ENCODE measurements around the gene AMIGO3.
A peak's percentile ranks its signal among the peaks of the same experiment; 100 is the strongest.

Gene AMIGO3

DNA sequence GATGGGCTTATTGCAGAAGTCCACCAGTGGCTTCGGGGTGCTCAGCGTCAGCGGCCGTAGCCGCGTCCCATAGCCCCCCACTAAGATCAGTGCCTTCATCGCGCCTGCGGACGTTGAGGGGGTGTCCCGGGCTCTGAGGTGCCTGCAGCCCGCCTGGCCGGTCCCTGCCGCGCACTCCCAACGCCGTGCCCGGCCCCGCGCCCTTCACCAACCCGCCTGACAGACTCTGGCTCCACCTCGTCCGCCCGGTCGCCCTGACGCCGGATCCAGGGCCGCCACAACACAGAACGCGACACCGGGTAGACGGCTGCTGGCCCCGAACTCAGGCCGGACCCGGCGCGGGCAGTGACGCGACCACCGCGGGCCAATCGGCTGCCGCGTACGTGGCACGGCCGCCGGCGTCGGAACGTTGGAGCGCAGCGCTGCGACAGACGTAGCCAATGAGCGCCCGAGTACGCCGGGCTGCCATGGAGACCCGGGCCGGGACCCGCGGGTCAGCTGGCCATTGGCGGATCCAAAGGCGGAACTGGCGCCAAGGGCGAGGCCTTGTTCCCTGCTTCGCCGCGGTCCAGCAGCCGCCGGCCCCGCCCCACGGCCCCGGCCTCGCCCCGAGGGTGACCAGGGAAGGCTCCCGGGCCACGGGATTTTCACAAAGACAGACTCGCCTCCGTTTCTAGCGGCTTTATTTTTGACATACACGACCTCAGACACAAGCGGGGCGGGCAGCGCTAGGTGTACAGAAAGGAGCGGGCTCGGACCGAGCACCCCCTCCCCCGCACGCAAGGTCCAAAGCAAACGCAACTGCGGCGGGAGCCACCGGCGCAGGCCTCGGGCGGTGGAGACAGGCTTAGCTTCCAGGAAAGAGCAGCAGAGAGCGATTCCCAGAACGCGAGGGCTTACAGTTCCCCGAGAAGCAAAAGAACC, 4.4 kb upstream of the AMIGO3 start, which contains the start of gene GMPPB:
TSS of gene GMPPB (minus strand) at position 324 of the 924 bp plus-strand sequence. CDS start at position 99, 225 bp downstream.
- peak; percentile 96 to 98 for DNase-seq

DNA sequence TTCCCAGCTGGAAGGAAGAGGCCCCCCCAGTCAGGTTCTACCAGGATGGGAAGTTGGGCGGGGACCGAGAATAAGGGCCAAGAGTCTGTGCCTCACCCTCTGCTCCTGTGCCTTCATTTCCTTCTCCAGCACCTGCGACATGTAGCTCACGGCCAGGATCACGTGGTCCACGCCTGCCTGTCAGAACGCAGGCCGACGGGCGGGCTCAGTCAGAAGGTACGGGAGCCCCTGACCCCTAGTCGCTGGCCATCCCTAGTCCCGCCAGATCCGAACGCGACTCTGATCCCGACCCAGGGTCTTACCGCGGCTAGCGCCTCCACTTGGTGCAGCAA, 3.8 kb upstream of the AMIGO3 start:
- peak; percentile 7 to 12 for DNase-seq

DNA sequence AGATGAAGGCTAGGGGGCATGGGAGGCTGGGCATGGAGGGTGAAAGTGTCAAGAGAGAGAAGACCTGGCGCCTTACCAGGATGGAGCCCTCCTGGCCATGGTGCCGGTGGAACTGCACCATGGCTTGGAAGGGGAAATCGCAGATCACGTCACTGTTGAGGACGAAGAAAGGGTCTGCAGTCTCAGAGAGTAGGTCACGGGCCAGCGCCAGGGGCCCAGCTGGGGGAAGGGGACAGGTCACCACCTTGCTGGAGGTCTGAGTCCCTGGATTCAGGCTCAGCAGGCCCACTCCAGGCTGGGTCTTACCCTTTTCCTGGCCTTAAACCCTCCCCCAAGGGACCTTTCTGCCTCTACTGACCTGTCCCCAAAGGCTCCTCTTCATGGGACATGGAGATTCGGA, 3.4 kb upstream of the AMIGO3 start:
- no peak for DNase-seq

DNA sequence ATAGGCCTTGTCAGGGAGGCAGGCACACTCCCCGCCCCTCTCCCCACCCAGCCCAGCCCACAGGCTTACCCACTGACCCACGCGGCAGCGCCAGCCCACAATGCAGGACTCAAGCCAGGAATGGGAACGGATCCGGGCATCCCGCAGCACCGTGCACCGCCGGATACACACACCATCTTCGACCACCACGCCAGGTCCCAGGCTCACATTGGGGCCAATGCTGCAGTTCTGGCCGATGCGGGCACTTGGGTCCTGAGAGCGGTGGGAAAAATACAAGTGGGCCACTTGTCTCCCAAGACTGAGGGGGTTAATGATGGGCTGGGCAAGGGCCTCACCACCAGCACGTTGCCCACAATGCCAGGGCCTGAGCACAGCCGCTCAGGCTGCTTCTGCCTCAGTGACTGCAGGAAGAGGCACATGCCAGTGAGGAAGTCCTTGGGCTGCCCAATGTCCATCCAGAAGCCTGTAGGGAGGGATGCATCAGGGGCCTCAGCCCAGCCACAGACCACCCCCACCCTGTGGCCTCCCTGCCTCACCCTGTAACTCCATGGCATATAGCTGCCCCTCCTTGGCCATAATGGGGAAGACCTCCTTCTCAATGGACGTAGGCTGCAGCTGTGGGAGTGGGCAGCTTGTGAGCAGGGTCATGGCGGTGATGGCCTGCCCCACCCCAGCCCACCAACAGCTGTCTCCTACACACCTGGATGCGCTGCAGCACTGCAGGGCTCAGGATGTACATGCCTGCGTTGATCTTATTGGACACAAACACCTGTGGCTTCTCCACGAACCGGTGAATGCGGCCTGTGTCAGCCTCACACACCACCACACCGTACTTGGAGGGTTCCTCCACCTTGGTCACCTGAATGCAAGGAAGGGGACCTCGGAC, 2.7 kb upstream of the AMIGO3 start:
- no peak for DNase-seq

DNA sequence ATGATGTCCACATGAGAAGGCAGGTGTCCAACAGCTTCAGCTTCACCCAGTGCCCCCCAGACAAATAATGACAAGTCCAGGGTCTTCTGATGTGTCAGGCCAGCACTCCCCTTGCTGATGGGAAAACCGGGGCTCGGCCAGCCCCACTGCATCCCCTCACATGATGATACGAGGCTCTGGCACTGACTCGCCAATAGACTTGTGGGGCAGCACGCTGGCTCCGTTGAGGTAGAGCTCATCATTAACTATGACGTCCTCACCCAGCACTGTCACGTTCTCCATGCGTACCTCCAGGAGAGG, 2.1 kb upstream of the AMIGO3 start:
- DNase-seq: no peak

DNA sequence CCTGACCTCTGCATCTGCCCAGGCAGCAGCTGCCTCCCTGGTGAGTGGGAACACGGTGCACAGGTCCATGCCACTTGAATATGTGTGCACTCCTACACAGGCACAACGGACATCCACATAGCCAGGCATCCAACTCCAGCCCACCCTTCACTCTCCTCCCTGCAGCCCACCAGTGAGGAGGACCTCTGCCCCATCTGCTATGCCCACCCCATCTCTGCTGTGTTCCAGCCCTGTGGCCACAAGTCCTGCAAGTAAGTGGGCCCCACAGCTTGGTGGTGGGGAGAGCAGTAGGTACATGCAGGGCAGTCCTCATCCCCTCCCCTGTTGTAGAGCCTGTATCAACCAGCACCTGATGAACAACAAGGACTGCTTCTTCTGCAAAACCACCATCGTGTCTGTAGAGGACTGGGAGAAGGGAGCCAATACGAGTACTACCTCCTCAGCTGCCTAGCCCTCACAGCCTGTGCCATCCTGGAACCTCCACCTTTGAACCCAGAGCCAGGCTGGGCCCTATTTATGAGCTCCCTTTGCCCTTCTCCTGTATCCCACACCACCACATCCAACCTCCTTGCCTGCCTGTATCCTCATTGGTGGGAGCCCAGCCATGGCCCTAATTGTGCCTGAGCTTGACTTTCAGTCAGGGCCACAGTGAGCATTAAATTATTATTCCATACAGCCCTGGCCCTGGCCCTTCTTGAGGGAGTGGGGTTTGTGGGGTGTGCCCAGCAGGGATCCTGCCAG, 1.5 kb upstream of the AMIGO3 start:
- DNase-seq: no peak

DNA sequence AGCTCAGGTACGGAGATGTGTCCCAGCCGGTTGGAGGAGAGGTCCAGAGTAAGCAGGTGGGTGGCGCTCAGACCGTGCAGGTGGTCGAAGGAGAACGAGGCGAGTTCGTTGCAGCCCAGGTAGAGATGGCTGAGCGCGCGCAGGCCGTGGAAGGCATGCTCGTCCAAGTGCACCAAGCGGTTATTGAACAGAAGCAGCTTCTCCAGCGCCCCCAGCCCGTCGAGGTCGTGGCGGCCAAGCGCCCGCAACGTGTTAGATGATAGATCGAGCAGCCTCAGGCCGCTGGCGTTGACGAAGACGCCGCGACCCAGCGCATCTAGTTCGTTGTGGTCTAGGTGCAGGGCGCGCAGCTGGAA, 648 bp downstream of the AMIGO3 start:
- no peak for DNase-seq

DNA sequence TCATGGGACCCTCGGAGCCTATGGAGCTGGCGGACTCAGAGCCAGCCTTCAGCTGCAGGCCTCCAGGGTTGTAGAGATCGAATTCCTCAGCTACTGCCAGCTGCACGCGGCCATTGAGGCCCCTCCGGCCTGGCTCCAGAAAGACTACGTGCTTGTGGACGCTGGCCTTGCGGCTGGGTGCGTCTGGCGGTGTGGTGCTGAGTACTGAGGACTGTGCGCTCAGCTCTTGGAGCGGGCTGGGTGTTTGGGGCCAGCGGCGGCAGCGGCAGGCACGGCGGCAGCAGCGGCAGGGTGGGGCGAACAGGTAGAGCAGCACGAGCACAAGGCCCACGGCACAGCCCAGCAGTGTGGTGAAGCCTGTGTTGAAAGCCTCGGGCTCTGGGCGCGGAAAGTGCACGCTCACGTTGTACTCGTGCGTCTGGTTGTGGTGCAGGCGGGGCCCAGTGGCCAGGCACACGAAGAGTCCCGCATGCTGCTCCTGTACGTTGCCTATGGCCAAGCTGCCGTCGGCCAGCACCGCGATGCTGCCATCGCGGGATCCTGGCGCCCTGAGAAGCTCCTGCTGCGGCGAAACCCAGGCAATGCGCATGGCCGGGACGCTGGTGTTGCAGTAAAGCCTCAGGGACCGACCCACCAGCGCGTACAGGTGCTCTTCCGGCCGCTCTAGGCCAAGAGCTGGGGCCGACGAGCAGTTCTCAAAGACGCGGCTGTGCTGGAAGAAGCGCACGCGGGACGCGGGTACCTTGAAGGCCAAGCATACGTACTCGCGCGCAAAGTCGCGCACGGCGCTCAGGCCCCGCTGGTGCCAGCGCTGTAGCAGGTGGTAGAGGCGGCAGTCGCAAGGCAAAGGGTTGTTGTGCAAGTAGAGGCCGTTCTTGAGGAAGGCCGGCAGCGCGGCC, 1.3 kb downstream of the AMIGO3 start:
- no peak for DNase-seq

DNA sequence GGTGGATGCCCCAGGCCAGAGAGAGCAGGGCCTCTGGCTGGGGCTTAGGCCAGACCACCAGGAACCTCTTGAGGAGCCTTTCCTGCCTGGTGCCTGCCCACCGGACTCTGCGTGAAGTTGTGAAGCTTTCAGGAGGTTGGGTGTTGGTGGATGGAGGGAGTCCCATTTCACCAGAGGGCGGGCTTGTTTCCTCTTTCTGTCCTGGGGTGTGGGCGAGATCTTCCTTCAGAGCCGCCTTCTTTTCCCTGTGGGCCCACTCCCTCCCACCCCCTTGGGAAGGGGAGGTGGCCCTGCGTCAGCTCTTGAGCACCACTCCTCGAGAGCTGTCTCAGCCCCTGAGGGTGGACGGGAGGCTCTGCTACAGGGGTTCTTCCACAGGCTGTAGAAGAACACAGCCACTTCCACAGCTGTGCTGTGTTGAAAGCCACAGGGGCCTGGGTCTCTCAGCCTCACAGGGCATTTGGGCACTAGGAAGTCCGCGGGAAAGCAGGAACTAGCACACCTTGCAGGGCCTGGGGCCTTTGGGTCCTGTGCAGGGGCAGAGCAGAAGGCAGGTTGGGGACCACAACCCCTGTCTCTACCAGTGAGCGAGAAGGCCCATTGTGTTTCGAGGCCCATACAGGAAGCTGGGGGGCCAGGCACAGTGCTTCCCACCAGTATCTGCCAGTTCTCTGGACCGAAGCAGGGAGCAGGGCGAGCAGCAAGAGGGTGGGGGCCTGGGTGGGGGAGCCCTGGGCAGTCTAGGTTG, 2.1 kb downstream of the AMIGO3 start:
- DNase-seq: peak in 1 of 2 donors; percentile 13

DNA sequence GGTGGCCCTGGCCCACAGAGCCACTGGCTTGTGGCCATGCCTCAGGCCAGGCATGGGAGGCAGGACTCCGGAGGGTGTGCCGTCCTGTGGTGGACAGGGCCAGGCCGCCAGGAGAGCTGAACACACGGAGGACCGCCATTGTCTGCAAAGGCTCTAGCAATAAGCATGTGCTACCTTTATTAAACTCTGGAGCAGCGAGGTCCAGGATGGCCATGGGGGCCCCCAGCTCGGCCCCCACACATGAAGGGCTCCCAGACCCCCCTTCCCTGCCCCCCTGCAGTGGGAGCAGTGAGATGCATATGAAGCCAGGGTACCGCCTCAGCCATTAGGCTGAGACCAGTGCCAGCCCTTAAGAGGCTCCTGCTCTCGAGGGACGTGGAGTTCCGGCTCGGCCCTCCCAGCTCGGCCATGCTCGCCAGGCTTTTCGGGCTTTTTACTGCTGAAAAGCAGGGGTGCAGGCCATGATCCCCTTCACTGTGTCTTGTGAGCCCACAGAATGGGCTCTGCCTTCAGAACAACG, 2.7 kb downstream of the AMIGO3 start:
- DNase-seq: no peak

DNA sequence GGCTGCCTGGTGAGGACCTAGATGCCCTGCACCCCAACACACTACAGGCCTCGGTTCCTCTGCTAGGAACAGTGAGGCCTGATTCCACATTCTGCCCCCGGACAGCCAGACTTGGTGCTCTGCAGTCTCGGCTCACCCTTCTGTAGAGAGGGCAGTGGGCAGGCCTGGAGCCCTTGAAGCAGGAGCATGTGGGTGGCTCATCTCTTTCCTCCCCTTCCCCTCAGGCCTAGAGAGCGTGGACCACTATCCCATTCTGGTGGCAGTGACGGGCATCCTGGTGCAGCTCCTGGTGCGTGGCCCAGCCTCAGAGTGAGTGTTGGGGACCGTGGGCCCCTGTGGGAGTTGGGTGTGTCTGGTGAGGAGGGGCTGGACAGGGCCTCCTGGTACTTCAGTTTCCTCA, 3.3 kb downstream of the AMIGO3 start:
- no peak for DNase-seq

DNA sequence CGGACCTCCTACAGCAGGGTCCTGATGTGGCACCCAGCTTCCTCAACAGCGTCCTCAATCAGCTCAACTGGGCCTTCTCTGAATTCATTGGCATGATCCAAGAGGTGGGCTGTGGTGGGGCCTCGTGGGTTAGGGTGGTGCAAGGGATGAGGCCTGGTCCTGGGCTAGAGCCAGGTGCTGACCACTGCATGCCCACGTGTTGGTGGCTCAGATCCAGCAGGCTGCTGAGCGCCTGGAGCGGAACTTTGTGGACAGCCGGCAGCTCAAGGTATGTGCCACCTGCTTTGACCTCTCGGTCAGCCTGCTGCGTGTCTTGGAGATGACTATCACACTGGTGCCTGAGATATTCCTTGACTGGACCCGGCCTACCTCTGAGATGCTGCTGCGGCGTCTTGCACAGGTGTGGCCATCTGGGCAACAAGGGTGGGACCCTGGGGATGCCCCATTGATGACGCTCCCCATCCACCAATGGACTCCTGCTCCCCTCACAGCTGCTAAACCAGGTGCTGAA, 3.8 kb downstream of the AMIGO3 start:
- no peak for DNase-seq

DNA sequence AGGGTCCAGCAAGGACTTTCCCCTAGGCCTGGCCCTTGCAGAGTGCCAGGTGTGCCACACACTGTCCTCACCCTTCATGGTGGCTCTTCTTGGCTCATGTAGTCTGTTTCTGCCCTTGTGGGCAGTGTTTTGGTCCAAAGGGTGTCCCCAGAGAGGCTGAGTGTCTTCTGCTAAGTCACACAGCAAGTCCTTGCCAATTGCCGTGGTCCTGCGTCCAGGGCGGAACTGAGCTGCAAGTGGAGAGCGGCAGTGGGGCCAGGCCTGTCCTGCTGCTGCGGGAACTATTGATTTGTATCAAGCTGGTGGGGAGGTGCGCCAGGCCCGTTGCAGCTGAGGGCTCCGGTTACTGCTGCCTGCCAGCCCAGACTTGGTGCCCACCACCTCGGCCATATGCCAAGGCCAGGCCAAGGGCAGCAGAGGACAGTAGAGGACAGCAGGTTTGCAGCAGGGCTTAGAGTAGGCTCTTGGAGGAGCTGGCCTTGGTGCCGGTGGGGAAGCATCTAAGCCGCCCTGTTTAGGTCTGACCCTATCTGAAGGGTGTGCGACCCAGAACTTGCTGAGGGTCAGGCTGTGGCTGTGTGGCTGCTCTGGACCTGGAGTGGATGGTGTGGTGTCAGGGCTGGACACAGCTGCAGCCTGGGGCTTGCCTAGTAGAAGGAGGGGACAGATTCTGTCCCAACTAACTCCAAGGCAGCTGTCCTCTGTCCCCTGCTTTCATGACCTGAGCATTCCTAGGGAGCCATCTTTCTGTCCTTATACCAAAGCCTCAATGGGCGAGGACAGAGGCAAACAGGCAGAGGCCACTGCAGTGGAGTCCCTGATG, 4.5 kb downstream of the AMIGO3 start:
- DNase-seq: no peak

DNA sequence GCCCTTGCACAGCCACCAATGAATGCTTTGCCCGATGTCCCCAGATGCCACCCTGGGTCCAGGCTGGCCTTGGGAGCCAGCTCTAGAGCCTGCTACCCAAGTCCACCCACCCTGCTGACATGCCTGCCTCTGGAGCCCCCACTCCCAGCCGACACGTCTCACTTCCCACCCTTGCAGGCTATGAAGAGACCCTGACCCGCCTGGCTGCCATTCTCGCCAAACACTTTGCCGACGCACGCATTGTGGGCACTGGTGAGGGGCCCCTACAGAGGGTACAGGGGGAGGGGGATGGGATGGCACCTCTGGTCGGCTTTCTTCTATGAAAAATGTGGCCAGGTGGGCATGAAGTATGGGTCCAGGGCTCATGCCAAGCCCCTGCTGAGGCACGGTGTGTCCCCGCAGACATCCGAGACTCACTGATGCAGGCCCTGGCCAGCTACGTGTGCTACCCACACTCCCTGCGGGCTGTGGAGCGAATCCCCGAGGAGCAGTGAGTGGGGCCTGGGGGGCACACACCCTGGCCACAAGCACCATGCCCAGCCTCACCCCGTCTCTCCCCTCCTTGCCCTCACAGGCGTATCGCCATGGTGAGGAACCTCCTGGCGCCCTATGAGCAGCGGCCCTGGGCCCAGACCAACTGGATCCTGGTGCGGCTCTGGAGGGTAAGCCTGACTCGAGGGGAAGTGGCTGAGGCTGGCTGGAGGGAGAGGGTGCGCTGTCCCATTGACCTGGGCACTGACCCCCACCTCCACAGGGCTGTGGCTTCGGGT, 6.0 kb downstream of the AMIGO3 start:
- no peak for DNase-seq

DNA sequence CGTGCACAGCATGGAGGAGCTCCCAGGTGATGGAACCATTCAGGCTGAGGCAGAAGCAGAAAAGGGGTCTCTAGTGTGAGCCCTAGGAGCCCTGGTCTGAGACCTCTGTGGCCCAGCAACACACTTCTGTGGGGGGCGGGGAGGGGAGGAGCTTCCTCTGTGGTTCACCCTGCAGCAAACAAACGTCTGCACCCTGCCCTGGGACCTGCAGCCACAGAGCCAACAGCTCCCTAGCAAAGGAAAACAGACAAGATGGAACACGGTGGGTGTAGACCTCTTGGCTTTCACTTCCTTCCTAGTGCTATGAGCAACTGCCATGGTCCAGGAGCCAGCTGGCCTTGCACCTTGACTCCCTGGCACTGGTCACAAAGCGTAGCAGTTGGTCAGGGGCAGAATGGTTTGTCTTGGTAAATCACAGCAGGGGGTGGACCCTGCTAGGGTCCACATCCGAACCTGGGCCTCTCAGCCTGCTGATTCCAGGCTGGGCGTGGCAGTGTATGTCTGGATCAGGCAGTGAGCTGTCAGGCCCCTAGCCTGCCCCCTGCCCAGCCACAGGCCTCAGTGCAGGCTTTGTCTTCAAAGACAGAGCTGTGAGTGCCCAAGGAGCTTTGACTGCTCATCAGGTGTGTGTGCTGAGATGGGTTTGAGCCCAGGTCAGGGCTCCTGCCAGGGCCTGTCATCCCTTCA, 6.7 kb downstream of the AMIGO3 start:
- DNase-seq: no peak

DNA sequence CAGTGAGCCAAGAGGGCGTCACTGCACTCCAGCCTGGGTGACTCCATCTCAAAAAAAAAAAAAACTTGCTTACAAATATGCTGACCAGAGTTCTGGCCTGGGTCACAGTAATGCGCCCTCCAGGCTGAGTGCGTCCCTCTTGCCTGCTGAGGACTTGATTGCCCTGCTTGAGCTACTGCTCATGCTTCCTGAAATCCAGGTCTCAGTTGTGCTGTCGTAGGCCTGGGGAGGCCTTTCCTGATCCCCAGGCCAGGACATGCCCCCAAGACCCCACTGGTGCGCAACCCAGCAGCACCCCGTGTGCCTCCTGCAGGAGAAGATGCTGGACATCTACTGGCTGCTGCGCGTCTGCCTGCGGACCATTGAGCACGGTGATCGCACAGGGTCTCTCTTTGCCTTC, 7.3 kb downstream of the AMIGO3 start:
- no peak for DNase-seq

DNA sequence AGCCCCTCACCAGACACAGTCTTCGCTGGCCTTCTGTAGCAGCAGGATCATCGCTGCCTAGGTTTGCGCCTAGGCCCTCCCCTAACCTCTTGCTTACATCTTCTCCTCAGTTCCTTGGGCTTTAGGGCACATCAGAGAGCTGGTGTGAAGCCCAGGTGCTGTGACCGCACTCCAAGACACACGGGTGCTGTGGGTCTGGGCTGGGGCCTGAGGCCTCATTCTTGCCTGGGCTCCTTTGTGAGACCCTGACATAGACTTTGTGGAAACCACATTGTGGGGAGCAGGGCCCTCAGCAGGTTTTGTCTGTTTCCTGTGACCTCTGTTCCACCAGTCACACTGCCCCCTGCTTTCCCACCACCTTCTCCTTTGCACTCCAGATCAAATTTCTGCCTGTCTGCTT, 8.0 kb downstream of the AMIGO3 start:
- DNase-seq: no peak

DNA sequence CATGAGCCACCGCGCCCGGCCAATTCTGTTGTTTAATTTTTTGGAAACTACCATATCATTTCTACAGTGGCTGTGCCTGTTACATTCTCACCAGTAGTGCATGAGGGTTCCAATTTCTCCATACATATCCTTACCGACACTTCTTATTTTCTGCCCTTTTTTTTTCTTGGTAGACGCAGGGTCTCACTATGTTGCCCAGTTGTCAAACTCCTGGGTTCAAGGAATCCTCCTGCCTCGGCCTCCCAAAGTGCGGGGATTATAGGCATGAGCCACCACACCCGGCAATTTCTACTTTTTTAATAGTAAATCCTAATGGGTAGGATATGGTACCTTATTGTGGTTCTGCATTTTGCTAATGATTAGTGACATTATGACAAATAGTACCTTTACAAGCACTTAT, 9.6 kb downstream of the AMIGO3 start:
- no peak for DNase-seq

DNA sequence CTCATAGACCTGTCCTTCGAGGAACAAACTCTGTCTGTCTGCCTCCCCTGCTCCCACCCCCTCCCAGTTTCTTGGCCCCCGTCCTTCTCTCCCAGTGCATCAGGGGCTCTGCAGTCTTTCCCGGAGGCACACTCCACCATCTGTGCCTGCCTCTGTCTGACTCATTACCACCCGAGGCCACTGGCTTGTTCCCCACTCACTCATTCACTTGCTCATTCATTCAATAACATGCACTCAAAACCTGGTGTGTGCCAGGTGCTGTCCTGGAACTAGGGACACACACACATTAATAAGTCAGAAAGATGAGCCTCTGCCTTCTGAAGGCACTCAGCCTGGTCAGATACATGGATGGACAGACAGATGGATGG, 12.4 kb downstream of the AMIGO3 start:
- DNase-seq: no peak

Measured in inflammatory macrophage treated with lipopolysaccharide for 1 hour (primary cell).